NCI-H146 (cell line): ENCODE results near the gene RAMP1.
"Not testable (repeated sequence)": the region's sequence is repeated elsewhere in the genome, so short reads cannot be mapped to it uniquely, and the experiment has no call there.

Experiments
- DNase-seq: peaks from one replicate; lab custom pipeline; 2025; lab: John Stamatoyannopoulos, UW

The RAMP1 gene

GRCh38 chr2:237951354-237951753, 91.9 kb downstream of the RAMP1 start:
- not testable (repeated sequence) for DNase-seq

- DNase-seq: no peak
Observed at GRCh38 chr2:237951878-237952277, 92.5 kb downstream of the RAMP1 start.

- DNase-seq: no peak
Observed at GRCh38 chr2:237952851-237953250, 93.4 kb downstream of the RAMP1 start.

- DNase-seq: peak; percentile 6
Observed at GRCh38 chr2:237955640-237956401, 96.4 kb downstream of the RAMP1 start.

- DNase-seq: no peak
Observed at GRCh38 chr2:237956402-237956736, 96.9 kb downstream of the RAMP1 start.

GRCh38 chr2:237961637-237962036, 102.2 kb downstream of the RAMP1 start:
- no peak for DNase-seq
